Right lobe of liver (tissue), 4 donors: ENCODE data around the gene TMEM139.

Source experiments
- CTCF ChIP-seq, 4 donors: fragments of 200-600 bp in 3 of 4; fragments of 450-650 bp in 1 of 4; IDR thresholded peaks; one replicate each; pipeline versions ENCODE4 v1.5.1 to v1.8.0; 2016 to 2022; ENCODE audit warnings: antibody characterized with exemption in 4 of 4, mild to moderate bottlenecking in 2 of 4
- POLR2A ChIP-seq: fragments of 450-650 bp; IDR thresholded peaks from one replicate; pipeline ENCODE4 v1.6.1; 2017; ENCODE audit warnings: antibody characterized with exemption, mild to moderate bottlenecking
- donor health status: DM: no; HTN: no; CAD: no.
- donor health status: DM: no; HTN: no; CAD: no.
- donor health status: DM: no; HTN: yes; CAD: no.

- TF ChIP-seq CTCF (IDR thresholded peaks at IDR 0.05): no peak
- no peak for TF ChIP-seq POLR2A
Measured at GRCh38 chr7:143239813-143240212, 44.9 kb upstream of the TMEM139 start.
